GM19035 (cell line): Measurements from ENCODE around the gene TMEM92.

Experiments used
- ATAC-seq: cut with Tn5 transposase; IDR thresholded peaks from one replicate; pipeline ENCODE4 v1.9.1; 2021; ENCODE audit not compliant: unreplicated experiment

The TMEM92 gene

DNA sequence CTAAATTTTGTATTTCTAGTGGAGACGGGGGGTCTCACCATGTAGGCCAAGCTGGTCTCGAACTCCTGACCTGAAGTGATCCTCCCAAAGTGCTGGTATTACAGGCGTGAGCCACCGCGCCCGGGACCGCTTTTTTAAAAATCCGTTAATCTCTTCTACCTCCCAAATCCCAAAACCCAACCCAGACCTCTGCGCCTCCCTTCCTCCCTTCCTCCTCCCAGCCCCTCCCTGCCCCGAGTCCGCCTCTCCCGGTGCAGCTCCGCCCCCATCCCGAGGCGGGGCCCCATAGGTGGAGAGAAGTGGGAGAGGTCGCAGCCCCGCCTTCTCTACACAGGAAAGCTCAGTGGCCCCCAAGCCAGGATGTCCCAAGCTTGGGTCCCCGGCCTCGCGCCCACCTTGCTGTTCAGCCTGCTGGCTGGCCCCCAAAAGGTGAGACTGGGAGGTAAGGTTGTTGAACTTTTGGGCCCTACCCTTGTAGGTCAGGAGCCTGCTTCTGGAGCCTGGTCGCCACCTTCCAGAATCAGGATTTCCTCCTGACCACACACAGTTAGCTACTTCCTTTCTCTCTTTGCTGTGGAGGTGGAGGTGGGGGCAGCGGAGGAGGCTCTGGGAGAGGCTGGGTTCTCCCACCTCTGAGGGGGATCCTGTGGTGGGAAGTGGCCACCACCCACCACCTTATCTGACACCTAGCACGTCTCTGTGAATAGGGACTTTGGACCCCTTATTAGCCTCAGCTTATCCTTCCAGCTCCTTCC lies at the start of gene TMEM92:
TMEM92 (plus strand) TSS at position 325 of the 755 bp plus-strand sequence; CDS start at position 361, 36 bp downstream.
- no peak for ATAC-seq

DNA sequence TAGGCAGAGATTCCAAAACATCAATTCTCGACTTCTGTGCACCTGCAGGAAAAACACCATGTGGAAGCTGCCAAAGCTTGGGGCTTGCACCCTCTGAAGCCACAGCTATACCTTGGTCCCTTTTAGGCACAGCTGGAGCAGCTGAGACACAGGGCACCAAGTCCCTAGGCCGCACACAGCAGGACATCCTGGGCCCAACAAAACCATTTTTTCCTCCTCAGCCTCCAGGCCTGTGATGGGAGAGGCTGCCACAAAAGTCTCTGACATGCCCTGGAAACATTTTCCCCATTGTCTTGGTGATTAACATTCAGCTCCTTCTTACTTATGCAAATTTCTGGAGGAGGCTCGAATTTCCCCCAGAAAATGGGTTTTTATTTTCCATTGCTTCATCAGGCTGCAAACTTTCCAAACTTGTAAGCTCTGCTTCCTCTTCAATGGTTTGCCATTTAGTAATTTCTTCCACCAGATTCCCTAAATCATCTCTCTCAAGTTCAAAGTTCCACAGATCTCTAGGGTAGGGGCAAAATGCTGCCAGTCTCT lies 48.5 kb upstream of the TMEM92 start:
- no peak for ATAC-seq

- ATAC-seq: no peak
These were observed 39.7 kb upstream of the TMEM92 start for GRCh38 chr17:50234581-50234980.

DNA sequence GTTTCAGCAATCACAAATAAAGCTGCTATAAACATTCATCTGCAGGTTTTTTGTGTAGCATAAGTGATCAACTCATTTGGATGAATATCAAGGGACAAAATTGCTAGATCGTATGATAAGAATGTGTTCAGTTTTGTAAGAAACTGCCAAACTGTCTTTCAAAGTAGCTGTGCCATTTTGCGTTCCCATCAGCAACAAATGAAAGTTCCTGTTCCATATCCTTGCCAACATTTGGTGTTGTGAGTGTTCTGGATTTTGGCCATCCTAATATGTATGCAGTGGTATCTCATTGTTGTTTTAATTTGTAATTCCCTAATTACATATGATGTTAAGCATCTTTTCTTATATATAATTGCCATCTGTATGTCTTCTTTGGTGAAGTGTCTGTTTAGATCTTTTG lies 36.4 kb upstream of the TMEM92 start:
- no peak for ATAC-seq

- no peak for ATAC-seq
These were observed 35.5 kb upstream of the TMEM92 start for GRCh38 chr17:50238601-50239280.

- no peak for ATAC-seq
These were observed 34.3 kb upstream of the TMEM92 start for GRCh38 chr17:50239937-50240336.

DNA sequence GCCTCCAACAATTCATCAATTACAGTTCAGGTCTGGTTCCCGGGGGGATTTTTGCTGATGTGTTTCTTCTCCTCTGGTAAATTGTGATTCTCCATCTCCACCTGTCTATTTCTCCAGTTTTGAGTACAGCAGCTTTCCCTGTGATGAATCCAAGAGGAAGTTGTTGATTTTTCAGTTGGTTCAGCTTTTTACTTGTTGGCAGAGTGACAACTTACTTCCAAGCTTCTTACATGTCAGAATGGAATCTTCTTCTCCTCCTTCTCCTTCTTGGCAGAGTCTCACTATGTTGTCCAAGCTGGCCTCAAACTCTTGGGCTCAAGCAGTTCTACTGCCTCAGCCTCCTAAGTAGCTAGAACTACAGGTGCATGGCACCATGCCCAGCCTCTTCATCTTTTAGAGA lies 33.4 kb upstream of the TMEM92 start:
- no peak for ATAC-seq

- ATAC-seq: no peak
These were observed 32.8 kb upstream of the TMEM92 start for GRCh38 chr17:50241431-50241830.

- ATAC-seq: no peak
These were observed 29.5 kb upstream of the TMEM92 start for GRCh38 chr17:50244771-50245170.

- ATAC-seq: no peak
These were observed 26.0 kb upstream of the TMEM92 start for GRCh38 chr17:50248255-50248654.

- no peak for ATAC-seq
These were observed 21.5 kb upstream of the TMEM92 start for GRCh38 chr17:50252781-50253180.

DNA sequence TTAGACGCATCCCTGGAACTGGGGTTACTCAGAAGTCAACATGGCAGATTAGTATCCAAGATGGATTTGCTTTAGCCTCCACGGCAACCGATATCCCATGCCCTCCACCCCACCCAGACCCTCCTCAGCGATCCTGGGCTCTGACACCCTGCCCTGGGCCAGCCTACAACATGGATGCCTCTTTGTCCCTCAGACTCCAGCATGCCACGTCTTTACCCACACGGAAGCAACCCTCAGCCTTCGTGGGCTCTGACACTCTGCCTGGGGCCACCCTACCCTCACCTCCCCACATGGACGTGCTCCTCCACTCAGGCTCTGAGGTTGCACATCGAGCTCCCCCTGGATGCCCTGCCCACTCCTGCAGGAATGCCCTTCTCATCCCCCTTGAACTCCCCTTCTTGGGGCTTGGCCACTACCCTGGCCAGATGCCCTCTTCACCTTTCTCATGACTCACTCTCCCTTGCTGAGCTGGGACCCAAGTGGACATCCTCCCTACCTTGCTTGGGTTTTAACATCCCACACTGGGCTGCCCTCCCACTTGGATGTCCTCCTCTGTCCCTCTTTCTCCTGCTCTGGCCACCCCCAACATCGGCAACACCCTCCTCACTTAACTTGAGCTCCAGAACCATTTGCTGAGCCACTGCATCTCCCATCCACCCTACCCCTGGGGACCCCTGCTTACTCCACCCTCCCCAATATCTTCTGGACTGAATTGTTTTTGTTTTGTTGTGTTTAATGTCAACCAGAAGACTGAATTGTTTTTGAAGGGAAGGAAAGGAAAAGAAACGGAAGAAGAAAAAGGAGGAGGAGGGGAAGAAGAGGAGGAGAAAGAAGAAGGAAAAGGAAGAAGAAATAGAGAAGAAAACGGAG lies 18.3 kb upstream of the TMEM92 start:
- ATAC-seq: no peak

- ATAC-seq: no peak
These were observed 17.2 kb upstream of the TMEM92 start for GRCh38 chr17:50256826-50257618.

GRCh38 chr17:50257676-50258224 lies 16.5 kb upstream of the TMEM92 start:
- ATAC-seq: no peak

DNA sequence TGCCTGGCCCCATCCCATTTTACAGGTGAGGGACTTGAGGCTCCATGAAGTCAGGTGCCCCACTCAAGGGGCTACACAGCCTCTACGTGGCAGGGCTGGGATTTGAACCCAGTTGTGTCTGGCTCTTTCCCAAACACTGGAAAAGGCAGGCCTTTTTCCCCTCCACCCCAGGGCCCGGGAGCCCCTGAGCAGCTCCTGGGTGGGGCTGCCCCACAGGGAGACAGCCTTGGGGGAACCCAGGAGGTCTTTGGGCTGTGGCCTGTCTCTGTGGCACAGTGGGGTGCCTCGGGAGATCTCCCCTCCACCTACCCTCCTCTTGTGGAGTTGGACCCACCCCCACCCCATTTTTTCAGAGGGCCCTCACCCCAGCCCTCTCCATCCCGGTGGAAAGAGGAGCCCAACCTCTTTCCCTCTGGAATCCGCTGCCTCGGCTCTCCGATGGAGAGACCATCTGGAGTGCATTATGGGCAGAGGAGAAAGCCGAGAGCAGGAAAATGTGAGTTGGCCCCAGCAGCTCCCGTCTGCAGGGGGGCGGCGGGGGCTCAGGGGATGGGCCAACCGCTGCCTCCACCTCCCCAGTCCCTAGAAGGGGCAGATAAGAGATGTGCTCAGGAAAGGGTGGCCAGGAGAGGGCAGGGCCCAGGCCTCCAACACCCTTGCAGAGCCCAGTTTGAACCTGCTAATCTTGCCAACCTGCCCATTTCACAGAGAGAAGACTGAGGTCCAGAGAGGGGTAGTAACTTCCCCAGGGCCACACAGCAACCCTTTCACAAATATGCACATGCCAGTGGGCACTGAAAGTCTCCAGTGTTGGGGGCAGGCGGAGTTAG lies 15.4 kb upstream of the TMEM92 start:
- no peak for ATAC-seq

DNA sequence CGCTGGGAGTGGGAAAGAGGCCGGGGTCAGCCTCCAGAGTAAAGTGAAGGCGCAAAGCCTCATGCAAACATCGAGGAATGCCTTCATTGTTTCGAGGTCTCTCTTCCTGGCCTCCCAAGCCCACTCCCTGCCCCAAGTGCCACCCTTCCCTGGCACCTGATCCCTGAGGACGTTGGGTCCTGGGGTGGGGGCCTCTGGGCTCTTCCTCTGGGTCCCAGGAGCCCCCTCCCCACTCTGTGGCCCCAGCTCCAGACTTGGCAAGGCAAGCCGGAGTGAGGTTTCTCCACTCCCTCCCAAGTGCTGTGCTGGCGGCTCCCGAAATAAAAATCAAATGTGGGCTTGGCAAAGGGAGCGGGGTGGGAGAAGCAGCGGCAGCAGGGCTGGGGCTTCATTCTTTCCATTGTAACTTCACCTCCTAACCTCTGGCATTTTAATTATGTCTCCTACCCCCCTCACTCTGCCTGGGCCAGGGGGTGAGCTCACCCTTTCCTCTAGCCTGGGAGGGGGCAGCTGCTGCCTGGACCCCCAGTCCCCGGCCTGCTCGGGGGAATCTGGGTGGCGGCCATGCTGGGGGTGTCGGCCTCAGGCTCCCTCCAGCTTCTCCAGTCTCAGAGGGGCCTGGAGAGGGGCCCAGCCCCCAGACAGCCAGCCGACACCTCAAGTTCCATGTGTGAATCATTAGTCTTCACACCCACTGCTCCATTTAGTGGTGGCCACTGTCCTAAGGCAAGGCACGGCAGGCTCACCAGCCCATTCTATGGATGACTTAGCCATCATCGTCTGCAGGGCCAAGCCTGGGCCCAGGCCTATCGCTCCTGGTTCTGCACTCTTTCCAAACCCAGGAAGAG lies 14.6 kb upstream of the TMEM92 start:
- no peak for ATAC-seq

GRCh38 chr17:50260501-50260911 lies 13.8 kb upstream of the TMEM92 start:
- no peak for ATAC-seq
